H9 (cell line): ENCODE data around the gene ING5. TPM values are rescaled to one million over a fixed set of nuclear protein-coding genes. Genes with fewer than 3 reads are reported as not detected.

ENCODE experiments used
- DNase-seq: peaks from one replicate; pipeline ENCODE4 v3.0.0-alpha.2; 2017
- H2AFZ ChIP-seq: one replicate; pipeline ENCODE4 v1.6.1; 2013; ENCODE audit warnings: mild to moderate bottlenecking, low read length, control low read depth, moderate library complexity
- H2AK5ac ChIP-seq: 2 replicates; pipeline ENCODE4 v1.6.1; 2013; ENCODE audit warnings: low read length, control low read depth, mixed read lengths; ENCODE audit not compliant: insufficient read length
- H2BK120ac ChIP-seq: one replicate; pipeline ENCODE4 v1.6.1; 2013; ENCODE audit warnings: low read depth, mild to moderate bottlenecking, low read length, control low read depth, inconsistent platforms; ENCODE audit not compliant: poor library complexity, severe bottlenecking
- H2BK12ac ChIP-seq: 2 replicates; pipeline ENCODE4 v1.6.1; 2013; ENCODE audit warnings: low read length, control low read depth, mixed read lengths, low read depth; ENCODE audit not compliant: insufficient read length
- H2BK15ac ChIP-seq: 2 replicates; pipeline ENCODE4 v1.6.1; 2013; ENCODE audit warnings: low read depth, low read length, control low read depth
- H2BK20ac ChIP-seq: one replicate; pipeline ENCODE4 v1.6.1; 2013; ENCODE audit warnings: low read depth, mild to moderate bottlenecking, low read length, control low read depth, inconsistent platforms; ENCODE audit not compliant: poor library complexity, severe bottlenecking
- H2BK5ac ChIP-seq: 2 replicates; pipeline ENCODE4 v1.6.1; 2013; ENCODE audit warnings: low read length, control low read depth, mixed read lengths; ENCODE audit not compliant: insufficient read length
- H3K14ac ChIP-seq: 2 replicates; pipeline ENCODE4 v1.6.1; 2013; ENCODE audit warnings: low read length, control low read depth; ENCODE audit not compliant: insufficient read depth
- H3K18ac ChIP-seq: 2 replicates; pipeline ENCODE4 v1.6.1; 2013; ENCODE audit warnings: low read depth, mild to moderate bottlenecking, mixed read lengths, low read length, control low read depth; ENCODE audit not compliant: insufficient read length
- H3K23ac ChIP-seq: 2 replicates; pipeline ENCODE4 v1.6.1; 2013; ENCODE audit warnings: low read length, control low read depth, mixed read lengths, low read depth; ENCODE audit not compliant: insufficient read length
- H3K23me2 ChIP-seq: 2 replicates; pipeline ENCODE4 v1.6.1; 2013; ENCODE audit warnings: low read depth, mild to moderate bottlenecking, mixed read lengths, low read length, control low read depth; ENCODE audit not compliant: insufficient read length, poor library complexity, severe bottlenecking
- H3K27ac ChIP-seq: 2 replicates; pipeline ENCODE4 v1.5.1; 2013; ENCODE audit warnings: low read length, control low read depth, mixed read lengths, low read depth; ENCODE audit not compliant: insufficient read length
- H3K27me3 ChIP-seq: 2 replicates; pipeline ENCODE4 v1.6.1; 2013; ENCODE audit warnings: low read length, control low read depth, inconsistent platforms; ENCODE audit not compliant: insufficient read depth
- H3K4ac ChIP-seq: 2 replicates; pipeline ENCODE4 v1.6.1; 2013; ENCODE audit warnings: low read depth, mild to moderate bottlenecking, control low read depth, inconsistent platforms, low read length, moderate library complexity
- H3K4me1 ChIP-seq: 2 replicates; pipeline ENCODE4 v1.6.1; 2013; ENCODE audit warnings: low read length, control low read depth, inconsistent platforms; ENCODE audit not compliant: insufficient read depth
- H3K4me2 ChIP-seq: 2 replicates; pipeline ENCODE4 v1.6.1; 2013; ENCODE audit warnings: low read length, control low read depth, mixed read lengths; ENCODE audit not compliant: insufficient read length, insufficient read depth
- H3K56ac ChIP-seq: 2 replicates; pipeline ENCODE4 v1.6.1; 2013; ENCODE audit warnings: low read depth, mild to moderate bottlenecking, mixed read lengths, low read length, control low read depth; ENCODE audit not compliant: insufficient read length
- H3K79me1 ChIP-seq: 2 replicates; pipeline ENCODE4 v1.6.1; 2013; ENCODE audit warnings: low read depth, mild to moderate bottlenecking, moderate library complexity, low read length, control low read depth, inconsistent platforms; ENCODE audit not compliant: insufficient read depth, poor library complexity, severe bottlenecking
- H3K79me2 ChIP-seq: 2 replicates; pipeline ENCODE4 v1.6.1; 2013; ENCODE audit warnings: low read length, control low read depth, inconsistent platforms; ENCODE audit not compliant: insufficient read depth
- H3K9ac ChIP-seq: 2 replicates; pipeline ENCODE4 v1.6.1; 2013; ENCODE audit warnings: low read length, control low read depth, mixed read lengths; ENCODE audit not compliant: insufficient read length; ENCODE audit errors: extremely low read depth
- H3K9me3 ChIP-seq: one replicate; pipeline ENCODE4 v1.6.1; 2013; ENCODE audit warnings: low read depth, low read length, inconsistent platforms; ENCODE audit not compliant: control insufficient read depth
- H3T11ph ChIP-seq: one replicate; pipeline ENCODE4 v1.6.1; 2013; ENCODE audit warnings: mild to moderate bottlenecking, low read length, control low read depth, inconsistent platforms
- H4K20me1 ChIP-seq: one replicate; pipeline ENCODE4 v1.6.1; 2013; ENCODE audit not compliant: control insufficient read depth, insufficient read length, insufficient read depth
- H4K5ac ChIP-seq: 2 replicates; pipeline ENCODE4 v1.6.1; 2013; ENCODE audit warnings: low read depth, mild to moderate bottlenecking, mixed read lengths, low read length, control low read depth; ENCODE audit not compliant: insufficient read length
- H4K8ac ChIP-seq: replicated peaks from 2 replicates; pipeline ENCODE4 v1.6.1; 2013; ENCODE audit warnings: low read length, control low read depth, mixed read lengths, low read depth; ENCODE audit not compliant: insufficient read length
- H4K91ac ChIP-seq: 2 replicates; pipeline ENCODE4 v1.6.1; 2013; ENCODE audit warnings: low read depth, mild to moderate bottlenecking, moderate library complexity, mixed read lengths, low read length, control low read depth; ENCODE audit not compliant: insufficient read length
- H3K27ac Mint-ChIP-seq, 3 experiments: 2 replicates in 2 of 3; 3 replicates in 1 of 3; pipeline ENCODE4 v1.8.0; 2020 to 2021; ENCODE audit warnings: mixed read lengths in 3 of 3, mild to moderate bottlenecking in 1 of 3, moderate library complexity in 1 of 3
- H3K27me3 Mint-ChIP-seq: 2 replicates; pipeline ENCODE4 v1.8.0; 2021; ENCODE audit warnings: low read depth, mild to moderate bottlenecking, moderate library complexity, mixed read lengths
- H3K36me3 Mint-ChIP-seq, 3 experiments: 2 replicates in 2 of 3; 3 replicates in 1 of 3; pipeline ENCODE4 v1.8.0; 2020 to 2021; ENCODE audit warnings: low read depth in 3 of 3, mixed read lengths in 3 of 3; ENCODE audit not compliant: insufficient read depth in 1 of 3
- H3K4me1 Mint-ChIP-seq, 2 experiments: 2 replicates each; pipeline ENCODE4 v1.8.0; 2020; ENCODE audit warnings: mixed read lengths in 2 of 2
- H3K4me3 Mint-ChIP-seq, 2 experiments: 2 replicates in 1 of 2; 3 replicates in 1 of 2; pipeline ENCODE4 v1.8.0; 2020 to 2021; ENCODE audit warnings: mild to moderate bottlenecking in 2 of 2, mixed read lengths in 2 of 2, moderate library complexity in 1 of 2
- H3K9me3 Mint-ChIP-seq, 2 experiments: 2 replicates in 1 of 2; 3 replicates in 1 of 2; pipeline ENCODE4 v1.8.0; 2020; ENCODE audit warnings: mild to moderate bottlenecking in 2 of 2, mixed read lengths in 2 of 2, moderate library complexity in 1 of 2
- CTCF ChIP-seq: fragments of 200-600 bp; sonication (generic); conservative IDR thresholded peaks from 3 replicates; pipeline ENCODE4 v1.8.0; 2021; ENCODE audit warnings: antibody characterized with exemption, mild to moderate bottlenecking
- WGBS: extraction: QIAGEN DNeasy Blood & Tissue Kit; methylation state at CpG from one replicate; pipeline ENCODE4 v1.1.7; 2013; ENCODE audit warnings: missing lambda C conversion rate, low lambda C conversion rate, mixed read lengths; ENCODE audit not compliant: insufficient read length; ENCODE audit errors: extremely low coverage; 5-methylcytosine and 5-hydroxymethylcytosine counted together
- total RNA-seq: library from RNA; stranded (reverse); gene quantifications from 2 replicates; pipeline ENCODE4 v1.2.1, GENCODE V29; 2021

Gene ING5
- total RNA-seq, 1 experiment from 2014 or later: 66.0 TPM

- Histone ChIP-seq H3K9me3 (no peaks in the 10 kb centered on the region), H3T11ph (no peak overlapping the region), H4K5ac (no peak overlapping the region), H3K27me3 (no peaks in the 10 kb centered on the region), H3K27ac (no peak overlapping the region), H2BK5ac (no peak overlapping the region), H2BK15ac (no peak overlapping the region), H4K8ac (no peak overlapping the region), H2BK20ac (no peak overlapping the region), H3K14ac (0 out of 2 replicates have a peak overlapping the region, but pooled peaks have one; percentile 22), H3K23me2 (no peaks in the 10 kb centered on the region), H3K4me2 (no peak overlapping the region), H4K91ac (no peak overlapping the region), H4K20me1 (no peaks in the 10 kb centered on the region), H3K79me2 (no peaks in the 10 kb centered on the region), H3K18ac (no peak overlapping the region), H3K23ac (no peak overlapping the region), H3K4me1 (no peaks in the 10 kb centered on the region), H3K56ac (no peak overlapping the region), H3K79me1 (no peaks in the 10 kb centered on the region), H3K9ac (no peak overlapping the region), H2AFZ (no peak overlapping the region), H2AK5ac (no peak overlapping the region), H2BK12ac (no peak overlapping the region), H3K4ac (no peak overlapping the region), H2BK120ac (no peak overlapping the region)
- no CpG with 5 or more reads among the region's 20 CpGs for WGBS
- H3K27me3 Mint-ChIP-seq: no peaks in the 10 kb centered on the region
- TF ChIP-seq CTCF: no peak
- DNase-seq: no peak
- peak overlapping the region; percentile 65 to 91 (median 75); a peak in 4 of 7 replicates for H3K27ac Mint-ChIP-seq
- H3K4me3 Mint-ChIP-seq: no peak overlapping the region
- peaks cover 8 to 32% (median 23%) of the 10 kb centered on the region in 3 experiments; a peak in 6 of 7 replicates for H3K36me3 Mint-ChIP-seq
- no peaks in the 10 kb centered on the region for H3K4me1 Mint-ChIP-seq
- no peaks in the 10 kb centered on the region for H3K9me3 Mint-ChIP-seq
Observed at GRCh38 chr2:241754042-241754441, 52.2 kb downstream of the ING5 start.
